ENCODE measurements around the gene CD9.

The CD9 gene

DNA sequence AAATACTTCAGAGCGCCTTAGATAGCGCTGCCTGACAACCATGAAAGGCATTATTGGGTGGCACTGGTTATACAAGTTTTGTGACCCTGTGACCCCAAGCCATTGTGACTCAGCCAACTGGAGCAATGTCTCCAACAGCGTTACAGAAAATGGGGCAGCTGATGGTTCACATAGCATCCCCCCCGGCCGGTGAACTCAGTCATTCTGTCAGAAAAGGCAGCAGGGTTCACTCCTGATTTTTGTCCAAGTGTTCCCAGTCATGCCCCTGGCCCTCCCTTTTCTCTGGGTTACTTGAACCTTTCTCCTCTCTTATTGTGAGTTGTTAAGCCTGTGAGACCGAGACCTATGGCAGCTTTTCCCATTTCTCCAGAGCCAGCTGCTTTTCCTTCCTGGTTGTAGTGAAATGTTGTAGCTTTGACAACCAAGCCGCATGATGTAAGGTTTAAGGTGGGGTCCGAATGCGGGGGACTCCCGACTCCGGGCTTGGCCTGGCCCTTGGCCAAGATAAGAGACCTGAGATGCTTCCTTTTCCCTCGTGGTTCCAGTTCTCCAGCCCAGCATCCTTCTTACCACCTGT is 22.0 kb downstream of the CD9 start:
- DNase-seq = no peak

DNA sequence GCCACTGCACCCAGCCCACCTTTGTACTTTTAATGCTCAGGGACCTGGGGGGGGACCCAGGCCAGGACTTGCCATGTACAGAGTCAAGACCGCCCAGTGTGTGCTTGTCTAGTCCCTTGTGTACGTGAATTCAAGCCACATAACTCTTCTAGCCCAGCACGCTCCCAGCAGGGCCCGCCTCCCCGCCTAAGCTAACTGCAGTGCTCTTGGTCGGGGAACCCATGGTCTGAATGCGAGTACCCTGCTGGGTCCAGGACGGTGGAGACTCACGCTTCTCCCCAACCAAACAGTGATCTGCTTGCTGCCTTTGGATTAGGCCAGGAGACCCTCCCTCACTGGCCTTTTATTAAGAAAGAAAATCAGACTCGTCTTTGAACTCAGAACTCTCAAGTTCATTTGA is 23.3 kb downstream of the CD9 start:
- no peak for DNase-seq

DNA sequence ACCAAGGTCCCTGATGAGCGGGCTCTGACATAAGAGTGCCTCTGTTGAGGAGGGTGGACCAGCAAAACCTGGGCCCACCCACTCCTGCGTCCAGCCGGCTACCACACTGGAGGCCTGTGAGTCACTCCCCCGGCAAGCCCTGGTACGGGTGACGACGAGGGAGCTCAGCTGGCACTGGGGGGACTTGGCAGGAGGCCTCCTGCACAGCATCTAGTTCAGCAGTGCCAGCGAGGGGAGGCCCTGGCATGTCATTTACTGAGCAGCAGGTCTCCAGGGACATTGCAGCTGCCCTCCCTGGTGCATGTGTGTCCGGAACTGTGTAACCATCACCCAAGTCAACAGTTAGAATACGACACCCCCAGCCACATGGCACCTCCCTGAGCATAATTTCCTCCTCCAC is 24.4 kb downstream of the CD9 start:
- DNase-seq = no peak

DNA sequence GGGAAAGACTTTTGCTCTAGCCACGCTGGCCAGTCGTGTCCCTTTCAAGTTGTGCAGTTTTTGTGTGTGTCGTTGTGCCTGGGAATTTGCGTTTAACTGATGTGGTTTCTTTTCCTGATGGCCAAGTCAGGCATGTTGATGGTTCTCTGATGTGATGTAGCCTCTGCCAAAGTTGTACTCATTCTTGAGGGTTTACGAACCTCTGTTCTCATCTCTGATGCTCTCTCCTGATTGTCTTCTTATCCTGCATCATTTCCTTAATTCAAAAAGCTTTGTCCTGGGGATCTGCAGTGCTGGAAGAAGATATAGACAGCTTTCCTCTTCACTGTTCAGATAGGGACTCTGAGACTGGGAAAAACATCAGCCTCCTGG is 25.4 kb downstream of the CD9 start:
- no peak for DNase-seq

- DNase-seq = no peak
These were observed 25.9 kb downstream of the CD9 start for GRCh38 chr12:6226002-6226678.

- DNase-seq = no peak
These were observed 26.5 kb downstream of the CD9 start for GRCh38 chr12:6226679-6227051.

- no peak for DNase-seq
These were observed 28.5 kb downstream of the CD9 start for GRCh38 chr12:6228535-6229223.

DNA sequence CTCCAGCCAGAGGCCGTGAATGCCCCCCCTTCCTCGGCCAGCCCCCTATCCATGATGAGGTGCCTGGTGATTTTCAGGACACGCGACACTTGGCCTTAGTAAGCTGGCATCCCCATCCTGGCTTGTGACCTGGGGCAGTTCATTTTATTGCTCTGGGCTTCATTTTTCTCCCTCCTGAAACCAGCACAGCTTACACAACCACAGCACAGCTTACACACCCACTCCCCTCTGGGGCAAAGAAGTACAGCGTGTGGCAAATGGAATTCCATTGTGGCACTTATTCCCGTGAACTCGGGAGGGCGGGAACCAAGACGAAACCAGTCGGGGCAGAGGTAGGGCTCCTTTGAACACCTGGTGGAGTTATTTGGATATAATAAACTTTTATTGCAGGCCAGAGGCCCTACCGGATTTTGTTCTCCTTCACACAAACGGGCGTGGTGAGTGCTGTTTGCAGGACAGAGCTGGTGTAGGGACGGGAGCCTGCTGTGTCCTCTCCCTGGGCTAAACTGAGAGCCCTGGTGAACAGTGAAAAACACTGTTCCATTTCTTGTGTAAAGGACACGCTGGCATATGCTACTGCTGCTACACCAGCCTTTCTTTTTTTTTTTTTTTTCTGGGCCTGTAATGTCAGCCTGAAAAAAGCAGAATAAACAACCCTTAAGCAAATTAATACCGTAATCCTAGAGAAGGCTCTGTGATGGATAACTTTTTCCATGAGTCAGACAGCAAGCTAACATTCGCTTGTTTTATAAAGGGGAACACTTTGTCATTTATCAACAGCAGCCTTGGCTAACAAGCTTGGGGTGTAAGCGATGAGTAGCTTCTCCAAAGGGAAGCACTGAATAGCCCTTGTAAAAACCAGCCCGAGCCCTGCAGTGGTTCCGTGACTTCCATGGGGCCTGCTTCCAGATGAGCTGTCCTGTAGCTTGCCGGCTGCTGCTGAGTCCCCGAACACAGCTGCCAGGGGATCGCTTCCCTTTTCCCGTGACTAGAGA is 29.3 kb downstream of the CD9 start:
- no peak for DNase-seq

- DNase-seq = no peak
These were observed 30.3 kb downstream of the CD9 start for GRCh38 chr12:6230321-6231110.

GRCh38 chr12:6231359-6232268 is 31.4 kb downstream of the CD9 start:
- no peak for DNase-seq

- no peak for DNase-seq
These were observed 33.1 kb downstream of the CD9 start for GRCh38 chr12:6233121-6233971.

DNA sequence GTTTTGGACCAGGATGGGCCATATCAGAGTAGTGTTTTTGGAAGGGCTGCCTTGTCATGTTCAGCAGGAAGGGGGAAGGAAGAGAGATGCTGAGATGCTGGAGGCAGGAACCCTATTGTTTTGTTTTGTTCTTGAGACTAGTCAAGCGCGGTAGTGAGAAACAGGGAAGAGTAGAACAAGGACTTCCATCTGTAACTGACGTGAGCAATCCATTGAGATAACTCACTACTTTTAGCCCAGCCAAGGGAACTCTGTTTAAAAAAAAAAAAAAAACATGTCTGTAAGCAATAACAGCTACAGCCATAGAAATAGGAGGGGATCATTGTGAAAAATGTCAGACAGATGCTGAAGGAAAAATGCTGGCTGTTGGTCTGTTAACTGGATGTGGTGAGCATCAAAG is 34.0 kb downstream of the CD9 start:
- DNase-seq = no peak

GRCh38 chr12:6234906-6235305 is 34.7 kb downstream of the CD9 start:
- DNase-seq = no peak

DNA sequence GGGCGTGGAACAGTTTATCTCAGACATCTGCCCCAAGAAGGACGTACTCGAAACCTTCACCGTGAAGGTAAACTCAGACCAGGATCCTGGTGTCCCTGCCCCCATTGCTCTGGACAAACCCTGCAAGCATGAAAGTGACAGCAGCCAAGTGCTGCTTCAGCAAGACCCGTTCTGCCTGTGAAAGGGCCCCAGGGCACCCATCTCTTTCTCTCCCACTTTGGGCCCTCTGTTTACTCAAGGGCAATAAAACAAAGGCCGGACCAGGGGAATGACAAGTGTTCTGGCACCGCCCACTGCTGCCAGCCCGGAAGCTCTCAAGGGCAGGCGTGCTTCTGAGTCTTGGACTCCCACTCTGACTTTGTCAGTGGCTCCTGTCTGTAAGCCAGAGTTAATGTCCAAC is 35.3 kb downstream of the CD9 start:
- DNase-seq = no peak

DNA sequence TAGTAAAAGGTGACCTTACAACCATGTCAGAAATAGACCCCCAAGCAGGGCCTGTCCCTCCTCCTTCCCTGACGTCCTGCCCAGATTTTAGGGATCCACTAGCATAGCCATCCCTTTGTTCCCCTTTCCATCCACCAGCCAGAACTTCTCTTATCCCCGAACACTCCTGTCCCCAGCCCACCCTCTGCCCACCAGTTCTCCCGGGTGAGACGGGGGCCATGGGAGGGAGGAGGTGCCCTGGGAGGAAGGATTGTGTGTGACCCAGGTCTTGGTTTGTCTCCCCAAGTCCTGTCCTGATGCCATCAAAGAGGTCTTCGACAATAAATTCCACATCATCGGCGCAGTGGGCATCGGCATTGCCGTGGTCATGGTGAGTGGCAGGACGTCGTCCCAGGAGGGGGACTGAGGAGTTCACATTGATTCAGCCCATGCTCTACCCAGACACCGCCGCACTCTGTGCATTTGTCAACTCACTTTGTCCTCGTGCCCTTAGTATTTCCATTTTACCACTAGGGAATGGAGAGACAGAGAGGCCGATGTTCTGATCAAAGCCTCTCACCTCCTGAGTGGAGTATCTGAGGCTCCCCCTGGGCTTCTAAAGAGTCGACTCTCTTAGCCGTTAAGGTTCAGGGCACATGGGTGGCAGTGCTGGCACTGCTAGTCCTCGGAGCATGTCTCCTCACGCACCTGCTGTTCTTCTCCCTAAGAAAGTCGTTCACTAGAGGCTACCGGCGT is 35.9 kb downstream of the CD9 start:
- DNase-seq = no peak

- DNase-seq = no peak
These were observed 36.4 kb downstream of the CD9 start for GRCh38 chr12:6236641-6236940.

DNA sequence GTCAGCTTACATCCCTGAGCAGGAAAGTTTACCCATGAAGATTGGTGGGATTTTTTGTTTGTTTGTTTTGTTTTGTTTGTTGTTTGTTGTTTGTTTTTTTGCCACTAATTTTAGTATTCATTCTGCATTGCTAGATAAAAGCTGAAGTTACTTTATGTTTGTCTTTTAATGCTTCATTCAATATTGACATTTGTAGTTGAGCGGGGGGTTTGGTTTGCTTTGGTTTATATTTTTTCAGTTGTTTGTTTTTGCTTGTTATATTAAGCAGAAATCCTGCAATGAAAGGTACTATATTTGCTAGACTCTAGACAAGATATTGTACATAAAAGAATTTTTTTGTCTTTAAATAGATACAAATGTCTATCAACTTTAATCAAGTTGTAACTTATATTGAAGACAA is 37.6 kb downstream of the CD9 start:
- no peak for DNase-seq

DNA sequence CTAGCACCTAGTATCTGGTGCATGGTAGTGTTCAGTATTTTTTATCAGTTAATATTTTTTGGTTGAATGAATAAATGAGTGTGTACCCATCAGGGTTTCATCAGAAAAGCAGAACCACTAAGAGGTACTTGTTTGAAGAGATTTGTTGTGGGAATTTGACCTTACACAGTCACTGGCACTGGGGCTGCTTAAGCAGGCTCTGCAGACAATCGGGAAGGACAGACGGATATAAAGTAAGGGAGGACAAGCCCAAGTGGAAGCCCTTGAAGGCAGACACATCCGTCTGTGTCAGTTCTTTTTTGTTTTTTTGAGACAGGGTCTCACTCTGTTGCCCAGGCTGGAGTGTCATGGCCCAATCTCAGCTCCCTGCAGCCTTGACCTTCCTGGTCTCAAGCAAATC is 38.7 kb downstream of the CD9 start:
- no peak for DNase-seq

- DNase-seq = no peak
These were observed 41.3 kb downstream of the CD9 start for GRCh38 chr12:6241495-6241894.

GRCh38 chr12:6249580-6249979 is 49.4 kb downstream of the CD9 start:
- no peak for DNase-seq

All from NCI-H1436 treated with DMSO at 0.1 percent for 48 hours (cell line).